GM12872 (cell line): ENCODE data around the gene CCDC97.

Experiments
- TF ChIP-seq, protein P1 (sequence below): IDR thresholded peaks from 3 replicates; pipeline ENCODE4 v1.5.1; 2011; ENCODE audit warnings: low read depth, mild to moderate bottlenecking, low read length, moderate library complexity; ENCODE audit not compliant: insufficient read depth

CCDC97 gene

DNA sequence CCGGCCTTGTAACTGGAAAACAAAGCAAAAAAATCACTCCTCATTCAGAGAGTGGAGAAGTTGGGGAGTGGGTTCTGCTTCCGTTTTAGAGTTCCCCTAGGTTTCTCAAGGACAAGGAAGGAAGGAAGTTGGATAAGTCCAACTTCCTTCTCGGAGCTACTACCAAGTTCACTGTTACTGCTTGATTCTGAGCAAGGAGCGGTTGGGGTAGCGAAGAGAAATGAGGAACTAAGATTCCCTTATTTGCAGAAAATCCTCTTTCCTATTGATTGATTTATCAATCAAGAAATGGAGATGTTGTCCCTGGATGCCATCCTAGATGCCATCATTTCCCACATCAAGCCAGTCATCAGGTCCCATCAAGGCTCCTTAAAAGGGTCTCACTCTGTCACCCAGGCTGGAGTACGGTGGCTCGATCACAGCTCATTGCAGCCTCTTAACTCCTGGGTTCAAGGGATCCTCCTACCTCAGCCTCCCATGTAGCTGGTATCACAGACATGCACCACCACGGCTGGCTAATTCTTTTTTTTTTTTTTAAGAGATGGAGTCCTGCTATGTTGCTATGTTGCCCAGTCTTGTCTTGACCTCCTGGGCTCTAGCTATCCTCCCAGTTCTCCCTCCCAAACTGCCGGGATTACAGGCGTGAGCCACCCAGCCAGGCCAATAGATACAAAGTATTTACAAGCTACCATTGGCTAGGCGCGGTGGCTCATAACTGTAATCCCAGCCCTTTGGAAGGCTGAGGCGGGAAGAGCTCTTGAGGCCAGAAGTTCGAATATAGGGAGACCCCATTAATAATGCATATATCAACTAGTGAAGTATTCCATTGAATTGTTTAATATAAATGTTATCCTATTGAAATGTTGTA is 54.8 kb downstream of the CCDC97 start:
- TF ChIP-seq, protein P1, sequence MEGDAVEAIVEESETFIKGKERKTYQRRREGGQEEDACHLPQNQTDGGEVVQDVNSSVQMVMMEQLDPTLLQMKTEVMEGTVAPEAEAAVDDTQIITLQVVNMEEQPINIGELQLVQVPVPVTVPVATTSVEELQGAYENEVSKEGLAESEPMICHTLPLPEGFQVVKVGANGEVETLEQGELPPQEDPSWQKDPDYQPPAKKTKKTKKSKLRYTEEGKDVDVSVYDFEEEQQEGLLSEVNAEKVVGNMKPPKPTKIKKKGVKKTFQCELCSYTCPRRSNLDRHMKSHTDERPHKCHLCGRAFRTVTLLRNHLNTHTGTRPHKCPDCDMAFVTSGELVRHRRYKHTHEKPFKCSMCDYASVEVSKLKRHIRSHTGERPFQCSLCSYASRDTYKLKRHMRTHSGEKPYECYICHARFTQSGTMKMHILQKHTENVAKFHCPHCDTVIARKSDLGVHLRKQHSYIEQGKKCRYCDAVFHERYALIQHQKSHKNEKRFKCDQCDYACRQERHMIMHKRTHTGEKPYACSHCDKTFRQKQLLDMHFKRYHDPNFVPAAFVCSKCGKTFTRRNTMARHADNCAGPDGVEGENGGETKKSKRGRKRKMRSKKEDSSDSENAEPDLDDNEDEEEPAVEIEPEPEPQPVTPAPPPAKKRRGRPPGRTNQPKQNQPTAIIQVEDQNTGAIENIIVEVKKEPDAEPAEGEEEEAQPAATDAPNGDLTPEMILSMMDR, result no peak

DNA sequence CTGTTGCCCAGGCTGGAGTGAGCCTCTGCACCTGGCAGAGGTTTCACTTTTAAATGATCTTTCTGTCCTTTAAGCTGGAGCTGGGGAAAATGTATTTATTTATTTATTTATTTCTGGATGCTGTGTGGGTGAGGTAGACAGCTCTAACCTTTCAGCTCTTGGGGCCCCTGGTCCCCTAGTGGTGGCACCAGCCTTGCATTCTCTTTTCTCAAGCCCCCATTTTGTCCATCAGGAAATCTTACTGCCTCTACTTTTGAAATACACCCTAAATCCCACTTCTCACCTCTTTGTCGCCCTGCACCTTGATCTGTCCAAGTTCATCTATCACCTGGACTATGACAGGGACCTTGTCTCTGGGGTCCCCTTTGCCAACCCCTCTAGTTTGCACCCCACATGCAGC is 56.1 kb downstream of the CCDC97 start:
- TF ChIP-seq, protein P1, result peak; percentile 65

DNA sequence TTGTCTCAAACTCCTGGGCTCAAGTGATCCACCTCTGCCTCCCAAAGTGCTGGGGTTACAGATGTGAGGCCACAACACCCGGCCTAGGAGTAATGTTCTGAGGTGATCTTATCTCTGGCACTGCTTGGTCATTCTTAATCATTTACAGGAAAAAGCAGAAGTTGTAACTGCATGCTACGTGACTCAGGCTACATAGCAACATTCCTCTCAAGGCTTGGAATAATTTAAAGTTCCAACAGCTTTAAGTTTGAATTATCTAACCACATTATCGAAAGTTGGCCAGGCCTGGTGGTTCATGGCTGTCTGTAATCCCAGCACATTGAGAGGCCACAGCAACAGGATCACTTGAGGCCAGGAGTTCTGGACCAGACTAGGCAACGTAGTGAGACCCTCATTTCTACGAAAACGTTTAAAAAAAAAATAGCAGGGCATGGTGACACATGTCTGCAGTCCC is 57.9 kb downstream of the CCDC97 start:
- TF ChIP-seq, protein P1, result no peak

DNA sequence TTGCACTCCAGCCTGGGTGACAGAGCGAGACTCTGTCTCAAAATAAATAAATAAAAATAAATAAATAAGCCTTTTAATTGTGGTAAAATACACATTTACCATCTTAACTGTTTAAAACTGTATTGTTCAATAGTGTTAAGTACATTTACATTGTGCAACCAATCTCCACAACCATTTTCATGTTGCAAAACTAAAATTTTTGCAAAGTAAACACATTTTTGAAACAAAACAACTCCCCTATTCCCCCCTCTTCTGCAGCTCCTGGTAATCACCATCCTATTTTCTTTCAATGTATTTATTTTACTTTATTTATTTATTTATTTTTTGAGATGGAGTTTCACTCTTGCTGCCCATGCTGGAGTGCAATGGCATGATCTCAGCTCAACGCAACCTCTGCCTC is 59.8 kb downstream of the CCDC97 start:
- TF ChIP-seq, protein P1, result no peak

DNA sequence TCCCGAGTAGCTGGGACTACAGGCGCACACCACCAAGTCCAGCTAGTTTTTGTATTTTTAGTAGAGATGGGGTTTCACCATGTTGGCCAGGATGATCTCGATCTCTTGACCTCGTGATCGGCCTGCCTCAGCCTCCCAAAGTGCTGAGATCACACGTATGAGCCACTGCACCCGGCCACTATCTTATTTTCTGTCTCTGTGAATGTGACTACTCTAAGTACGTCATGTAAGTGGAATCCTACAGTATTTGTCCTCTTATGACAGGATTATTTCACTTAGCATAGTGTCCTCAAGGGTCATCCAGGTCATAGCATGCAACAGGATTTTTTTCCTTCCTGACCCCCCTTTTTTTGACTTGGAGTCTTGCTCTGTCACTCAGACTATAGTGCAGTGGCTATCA is 61.6 kb downstream of the CCDC97 start:
- TF ChIP-seq, protein P1, result no peak

DNA sequence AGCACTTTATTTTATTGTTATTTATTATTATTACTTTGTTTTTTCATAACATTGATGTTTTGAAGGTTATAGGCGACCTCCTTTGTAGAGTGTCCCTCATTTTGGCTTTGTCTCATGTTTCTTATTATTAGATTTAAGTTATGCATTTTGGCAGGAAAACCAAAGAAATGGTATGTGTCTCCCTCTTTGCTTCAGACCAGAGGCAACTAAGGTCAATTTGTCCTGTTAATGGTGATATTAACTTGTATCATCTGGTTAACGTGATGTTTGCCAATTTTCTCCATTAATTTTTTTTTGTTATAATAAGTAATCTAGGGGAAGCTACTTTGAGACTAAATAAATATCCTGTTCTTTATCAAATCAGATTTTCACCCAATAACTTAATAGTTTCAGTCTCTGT is 62.5 kb downstream of the CCDC97 start:
- TF ChIP-seq, protein P1, result no peak

DNA sequence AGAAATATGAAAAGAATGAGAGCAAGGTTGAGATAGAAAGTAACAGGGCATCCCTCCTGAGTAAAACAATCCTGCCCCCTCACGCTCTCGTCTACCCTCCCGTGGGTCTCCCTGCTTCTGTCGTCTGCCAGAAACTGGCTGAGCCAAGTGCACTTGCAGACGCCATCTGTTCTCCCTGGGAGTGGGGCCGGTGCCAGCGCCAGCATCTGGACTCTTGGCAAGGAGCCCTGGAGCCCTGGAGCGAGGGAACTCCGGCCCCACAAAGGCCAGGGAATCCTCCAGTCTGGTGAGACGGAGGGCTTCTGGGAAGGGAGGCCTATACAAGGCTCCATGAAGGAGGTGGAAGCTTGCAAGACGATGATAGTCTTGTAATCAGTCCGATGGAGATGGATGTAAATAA is 64.0 kb downstream of the CCDC97 start:
- TF ChIP-seq, protein P1, result no peak
